ENCODE data around the gene DBNDD1.
"Not testable (repeated sequence)": the region's sequence is repeated elsewhere in the genome, so short reads cannot be mapped to it uniquely, and the experiment has no call there.

The DBNDD1 gene

GRCh38 chr16:90011908-90012501, 7.3 kb downstream of the DBNDD1 start:
- Histone ChIP-seq H3K36me3 (ENCODE audit: insufficient read depth, low read length) (no peaks in the 10 kb centered on the region), H3K4me3 (no peak overlapping the region), H3K27ac (no peak overlapping the region), H3K9me3 (ENCODE audit: low read depth, low read length) (no peaks in the 10 kb centered on the region), H3K9ac (ENCODE audit: insufficient read length) (no peak overlapping the region)
- TF ChIP-seq POLR2AphosphoS5 (IDR thresholded peaks at IDR 0.05; ENCODE audit: borderline replicate concordance, low read depth, low read length) (no peak), FOXP2 (optimal IDR thresholded peaks at IDR 0.05; ENCODE audit: control extremely low read depth, extremely low read length, insufficient read depth) (no peak), EZH2 (IDR thresholded peaks at IDR 0.05) (no peak)
- DNase-seq (ENCODE audit: low read depth, low spot score), result no peak

- H3K36me3 ChIP-seq (ENCODE audit: insufficient read depth, low read length), result no peaks in the 10 kb centered on the region
- no peaks in the 10 kb centered on the region for H3K9me3 ChIP-seq (ENCODE audit: low read depth, low read length)
- no peak for TF ChIP-seq EZH2 (IDR thresholded peaks at IDR 0.05)
- no peak for TF ChIP-seq FOXP2 (optimal IDR thresholded peaks at IDR 0.05; ENCODE audit: control extremely low read depth, extremely low read length, insufficient read depth)
- no peak for TF ChIP-seq POLR2AphosphoS5 (IDR thresholded peaks at IDR 0.05; ENCODE audit: borderline replicate concordance, low read depth, low read length)
- no peak overlapping the region for H3K4me3 ChIP-seq
- no peak overlapping the region for H3K9ac ChIP-seq (ENCODE audit: insufficient read length)
- no peak overlapping the region for H3K27ac ChIP-seq
- no peak for DNase-seq (ENCODE audit: low read depth, low spot score)
Measured at GRCh38 chr16:90011508-90011819, 7.8 kb downstream of the DBNDD1 start.

- H3K9ac ChIP-seq (ENCODE audit: insufficient read length), result no peak overlapping the region
- DNase-seq (ENCODE audit: low read depth, low spot score), result no peak
Measured at GRCh38 chr16:90010676-90011507, 8.4 kb downstream of the DBNDD1 start.

GRCh38 chr16:90009172-90009899, 9.9 kb downstream of the DBNDD1 start:
- TF ChIP-seq POLR2AphosphoS5 (IDR thresholded peaks at IDR 0.05; ENCODE audit: borderline replicate concordance, low read depth, low read length) (no peak), FOXP2 (optimal IDR thresholded peaks at IDR 0.05; ENCODE audit: control extremely low read depth, extremely low read length, insufficient read depth) (no peak), EZH2 (IDR thresholded peaks at IDR 0.05) (no peak)
- DNase-seq (ENCODE audit: low read depth, low spot score), result no peak
- Histone ChIP-seq H3K36me3 (ENCODE audit: insufficient read depth, low read length) (no peaks in the 10 kb centered on the region), H3K4me3 (no peak overlapping the region), H3K9ac (ENCODE audit: insufficient read length) (no peak overlapping the region), H3K27ac (no peak overlapping the region), H3K9me3 (ENCODE audit: low read depth, low read length) (no peaks in the 10 kb centered on the region)

More at GRCh38 chr16:90010676-90011507, 8.4 kb downstream of the DBNDD1 start:
- no peak for TF ChIP-seq EZH2 (IDR thresholded peaks at IDR 0.05)
- H3K27ac ChIP-seq, result no peak overlapping the region
- no peak overlapping the region for H3K4me3 ChIP-seq
- H3K9me3 ChIP-seq (ENCODE audit: low read depth, low read length), result no peaks in the 10 kb centered on the region
- no peaks in the 10 kb centered on the region for H3K36me3 ChIP-seq (ENCODE audit: insufficient read depth, low read length)

GRCh38 chr16:90008708-90009145, 10.5 kb downstream of the DBNDD1 start:
- no peak for DNase-seq (ENCODE audit: low read depth, low spot score)
- Histone ChIP-seq H3K36me3 (ENCODE audit: insufficient read depth, low read length) (no peaks in the 10 kb centered on the region), H3K27ac (no peak overlapping the region), H3K9ac (ENCODE audit: insufficient read length) (no peak overlapping the region), H3K9me3 (ENCODE audit: low read depth, low read length) (no peaks in the 10 kb centered on the region), H3K4me3 (no peak overlapping the region)
- no peak for TF ChIP-seq POLR2AphosphoS5 (IDR thresholded peaks at IDR 0.05; ENCODE audit: borderline replicate concordance, low read depth, low read length)
- no peak for TF ChIP-seq FOXP2 (optimal IDR thresholded peaks at IDR 0.05; ENCODE audit: control extremely low read depth, extremely low read length, insufficient read depth)
- TF ChIP-seq EZH2 (IDR thresholded peaks at IDR 0.05), result no peak

GRCh38 chr16:90007635-90008234, 11.5 kb downstream of the DBNDD1 start:
- not testable (repeated sequence) for H3K36me3 ChIP-seq (ENCODE audit: insufficient read depth, low read length); H3K9ac ChIP-seq (ENCODE audit: insufficient read length); H3K27ac ChIP-seq; H3K4me3 ChIP-seq; DNase-seq (ENCODE audit: low read depth, low spot score); H3K9me3 ChIP-seq (ENCODE audit: low read depth, low read length)

- no peak overlapping the region for H3K4me3 ChIP-seq
- no peak overlapping the region for H3K27ac ChIP-seq
- no peaks in the 10 kb centered on the region for H3K36me3 ChIP-seq (ENCODE audit: insufficient read depth, low read length)
- no peaks in the 10 kb centered on the region for H3K9me3 ChIP-seq (ENCODE audit: low read depth, low read length)
- no peak overlapping the region for H3K9ac ChIP-seq (ENCODE audit: insufficient read length)
- DNase-seq (ENCODE audit: low read depth, low spot score), result no peak
- TF ChIP-seq POLR2AphosphoS5 (IDR thresholded peaks at IDR 0.05; ENCODE audit: borderline replicate concordance, low read depth, low read length), result no peak
- TF ChIP-seq EZH2 (IDR thresholded peaks at IDR 0.05), result no peak
- TF ChIP-seq FOXP2 (optimal IDR thresholded peaks at IDR 0.05; ENCODE audit: control extremely low read depth, extremely low read length, insufficient read depth), result no peak
Measured at GRCh38 chr16:90007015-90007414, 12.2 kb downstream of the DBNDD1 start.

GRCh38 chr16:90005956-90006663, 13.1 kb downstream of the DBNDD1 start:
- Histone ChIP-seq H3K27ac (no peak overlapping the region), H3K4me3 (no peak overlapping the region), H3K9ac (ENCODE audit: insufficient read length) (no peak overlapping the region), H3K9me3 (ENCODE audit: low read depth, low read length) (no peaks in the 10 kb centered on the region), H3K36me3 (ENCODE audit: insufficient read depth, low read length) (no peaks in the 10 kb centered on the region)
- TF ChIP-seq POLR2AphosphoS5 (IDR thresholded peaks at IDR 0.05; ENCODE audit: borderline replicate concordance, low read depth, low read length) (no peak), FOXP2 (optimal IDR thresholded peaks at IDR 0.05; ENCODE audit: control extremely low read depth, extremely low read length, insufficient read depth) (no peak), EZH2 (IDR thresholded peaks at IDR 0.05) (no peak)
- no peak for DNase-seq (ENCODE audit: low read depth, low spot score)
